ENCODE measurements around the gene TBL1X.

- TF ChIP-seq POLR2A (IDR thresholded peaks at IDR 0.05) (no peak), CTCF (IDR thresholded peaks at IDR 0.05) (no peak)
Measured at GRCh38 chrX:9788911-9789310, 324.1 kb downstream of the TBL1X start.
